PC-9 (cell line): ENCODE data around the gene FLT4.

Experiments
- EZH2 ChIP-seq: fragments of 200-600 bp; sonication (generic); IDR thresholded peaks from 2 replicates; pipeline ENCODE4 v1.8.0; 2017; ENCODE audit warnings: antibody characterized with exemption, low read depth
- TF ChIP-seq, protein P1 (sequence below): fragments of 200-600 bp; sonication (generic); conservative IDR thresholded peaks from 2 replicates; pipeline ENCODE4 v1.6.1; 2017; ENCODE audit warnings: mixed run types, antibody characterized with exemption, mild to moderate bottlenecking, moderate library complexity

GRCh38 chr5:180633283-180634177 lies 15.9 kb downstream of the FLT4 start:
- TF ChIP-seq, protein P1, sequence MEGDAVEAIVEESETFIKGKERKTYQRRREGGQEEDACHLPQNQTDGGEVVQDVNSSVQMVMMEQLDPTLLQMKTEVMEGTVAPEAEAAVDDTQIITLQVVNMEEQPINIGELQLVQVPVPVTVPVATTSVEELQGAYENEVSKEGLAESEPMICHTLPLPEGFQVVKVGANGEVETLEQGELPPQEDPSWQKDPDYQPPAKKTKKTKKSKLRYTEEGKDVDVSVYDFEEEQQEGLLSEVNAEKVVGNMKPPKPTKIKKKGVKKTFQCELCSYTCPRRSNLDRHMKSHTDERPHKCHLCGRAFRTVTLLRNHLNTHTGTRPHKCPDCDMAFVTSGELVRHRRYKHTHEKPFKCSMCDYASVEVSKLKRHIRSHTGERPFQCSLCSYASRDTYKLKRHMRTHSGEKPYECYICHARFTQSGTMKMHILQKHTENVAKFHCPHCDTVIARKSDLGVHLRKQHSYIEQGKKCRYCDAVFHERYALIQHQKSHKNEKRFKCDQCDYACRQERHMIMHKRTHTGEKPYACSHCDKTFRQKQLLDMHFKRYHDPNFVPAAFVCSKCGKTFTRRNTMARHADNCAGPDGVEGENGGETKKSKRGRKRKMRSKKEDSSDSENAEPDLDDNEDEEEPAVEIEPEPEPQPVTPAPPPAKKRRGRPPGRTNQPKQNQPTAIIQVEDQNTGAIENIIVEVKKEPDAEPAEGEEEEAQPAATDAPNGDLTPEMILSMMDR = no peak
- no peak for TF ChIP-seq EZH2
